ENCODE measurements around the gene SPC24.
"Not testable (repeated sequence)": the region's sequence is repeated elsewhere in the genome, so short reads cannot be mapped to it uniquely, and the experiment has no call there.

SPC24 gene

GRCh38 chr19:11100049-11100448 is 55.5 kb downstream of the SPC24 start:
- DNase-seq (ENCODE audit: low read depth): no peak
- no peak overlapping the region for H3K4me3 ChIP-seq (ENCODE audit: low read depth, low read length)
- no peak for TF ChIP-seq CTCF (IDR thresholded peaks at IDR 0.05; ENCODE audit: insufficient read depth, low read depth, low read length, missing control alignments)

DNA sequence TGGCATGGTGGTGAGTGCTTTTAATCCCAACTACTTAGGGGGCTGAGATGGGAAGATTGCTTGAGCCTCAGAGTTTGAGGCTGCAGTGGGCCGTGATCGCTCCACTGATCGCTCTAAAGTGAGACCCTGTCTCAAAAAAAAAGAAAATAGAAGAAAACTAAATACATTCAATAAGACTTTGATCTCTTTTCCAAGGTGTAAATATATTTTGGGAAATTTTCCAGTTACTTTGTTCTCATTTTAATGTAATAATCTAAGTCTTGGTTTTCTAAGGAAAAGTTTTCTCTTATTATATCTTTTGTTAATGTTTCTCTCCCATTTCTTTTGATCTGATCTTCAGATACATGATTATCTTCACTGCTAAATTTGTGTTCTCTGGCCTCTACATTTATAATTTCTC is 56.7 kb downstream of the SPC24 start:
- H3K4me3 ChIP-seq (ENCODE audit: low read depth, low read length): no peak overlapping the region
- no peak for DNase-seq (ENCODE audit: low read depth)
- TF ChIP-seq CTCF (IDR thresholded peaks at IDR 0.05; ENCODE audit: insufficient read depth, low read depth, low read length, missing control alignments): no peak

DNA sequence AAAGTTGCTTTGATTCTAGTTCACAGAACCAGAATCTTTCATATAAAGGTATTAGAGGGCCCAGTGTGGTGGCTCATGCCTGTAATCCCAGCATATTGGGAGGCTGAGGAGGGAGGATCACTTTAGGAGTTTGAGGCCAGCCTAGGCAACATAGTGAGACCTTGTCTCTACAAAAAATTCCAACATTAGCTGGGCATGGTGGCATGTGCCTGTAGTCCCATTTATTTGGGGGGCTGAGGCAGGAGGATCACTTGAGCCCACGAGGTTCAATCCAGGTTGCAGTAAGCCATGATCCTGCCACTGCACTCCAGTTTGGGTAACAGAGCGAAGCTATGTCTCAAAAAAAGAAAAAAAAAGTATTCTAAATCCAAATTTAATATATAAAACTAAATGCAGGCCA is 57.3 kb downstream of the SPC24 start:
- no peak for TF ChIP-seq CTCF (IDR thresholded peaks at IDR 0.05; ENCODE audit: insufficient read depth, low read depth, low read length, missing control alignments)
- DNase-seq (ENCODE audit: low read depth): no peak
- H3K4me3 ChIP-seq (ENCODE audit: low read depth, low read length): no peak overlapping the region

DNA sequence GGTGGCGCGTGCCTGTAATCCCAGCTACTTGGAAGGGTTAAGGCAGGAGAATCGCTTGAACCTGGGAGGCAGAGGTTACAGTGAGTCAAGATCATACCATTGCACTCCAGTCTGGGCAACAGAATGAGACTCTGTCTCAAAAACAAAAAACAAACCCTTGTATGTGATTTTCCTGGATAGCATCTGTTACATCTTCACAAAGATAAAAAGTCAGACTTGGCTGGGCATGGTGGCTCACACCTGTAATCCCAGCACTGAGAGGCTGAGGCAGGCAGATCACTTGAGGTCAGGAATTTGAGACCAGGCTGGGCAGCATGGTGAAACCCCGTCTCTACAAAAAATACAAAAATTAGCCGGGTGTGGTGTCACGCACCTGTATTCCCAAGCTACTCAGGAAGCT is 58.2 kb downstream of the SPC24 start:
- H3K4me3 ChIP-seq (ENCODE audit: low read depth, low read length); DNase-seq (ENCODE audit: low read depth): not testable (repeated sequence)

GRCh38 chr19:11096210-11096841 is 59.3 kb downstream of the SPC24 start:
- H3K4me3 ChIP-seq (ENCODE audit: low read depth, low read length): no peak overlapping the region; the same call in 1 of the 2 replicates
- peak; percentile 89 for DNase-seq (ENCODE audit: low read depth)
- TF ChIP-seq CTCF (IDR thresholded peaks at IDR 0.05; ENCODE audit: insufficient read depth, low read depth, low read length, missing control alignments): no peak

Measured in GM12865 (cell line).